Upper lobe of left lung (tissue), 4 donors: ENCODE data around the gene LGR5.

Experiments
- EP300 ChIP-seq, 4 donors: sonication (generic); formaldehyde crosslinking; IDR thresholded peaks; one replicate each; pipeline ENCODE4 v1.5.1; 2017; ENCODE audit warnings: antibody characterized with exemption in 4 of 4, control low read depth in 2 of 4
- POLR2A ChIP-seq, 4 donors: fragments of 450-650 bp; IDR thresholded peaks; one replicate each; pipeline ENCODE4 v1.5.1; 2016 to 2017; ENCODE audit warnings: antibody characterized with exemption in 4 of 4, mild to moderate bottlenecking in 2 of 4
- TF ChIP-seq, protein P1 (sequence below), 6 experiments: fragments of 450-650 bp in 4 of 6; fragments of 200-600 bp in 2 of 6; sonication (generic) in 2 of 6; IDR thresholded peaks; one replicate each; pipeline ENCODE4 v1.5.1; 2016 to 2019; ENCODE audit warnings: antibody characterized with exemption in 6 of 6

DNA sequence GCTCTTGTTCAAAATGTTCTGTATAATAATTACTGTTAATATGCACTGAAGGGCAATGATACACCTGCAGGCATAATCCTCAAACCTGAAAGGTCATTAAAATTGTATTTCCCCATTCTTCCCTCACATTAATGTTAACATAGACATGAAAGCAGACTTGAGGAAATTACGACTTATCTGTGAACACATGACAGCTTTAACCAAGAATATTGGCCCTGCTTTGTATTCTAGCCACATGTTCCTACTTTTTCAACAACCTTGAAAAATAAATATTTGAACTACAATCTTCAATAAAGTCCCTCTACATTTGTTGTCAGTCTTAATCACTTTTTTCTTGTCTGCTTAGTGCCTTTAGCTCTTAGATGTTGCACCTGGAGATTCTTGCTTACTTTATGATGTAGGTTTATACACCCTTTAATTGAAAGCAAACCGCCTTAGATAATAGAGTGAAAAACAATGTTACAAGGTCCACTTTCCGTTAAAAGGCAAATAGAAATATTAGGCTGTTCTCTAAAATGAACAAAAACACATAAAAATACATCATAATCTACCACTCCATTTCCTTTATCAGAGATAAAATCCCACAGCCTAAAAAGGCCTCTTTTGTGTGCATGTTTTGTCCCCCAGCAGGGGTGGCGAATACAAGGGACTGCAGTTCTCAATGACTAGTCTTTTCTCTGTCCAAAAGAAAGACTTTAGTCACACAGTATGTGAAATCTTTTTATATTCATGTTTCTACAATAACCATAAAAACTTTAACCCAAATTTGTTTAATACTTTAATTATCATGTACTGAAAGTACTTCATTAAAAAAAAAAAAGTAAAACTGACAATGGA, 168.1 kb downstream of the LGR5 start:
- TF ChIP-seq, protein P1, sequence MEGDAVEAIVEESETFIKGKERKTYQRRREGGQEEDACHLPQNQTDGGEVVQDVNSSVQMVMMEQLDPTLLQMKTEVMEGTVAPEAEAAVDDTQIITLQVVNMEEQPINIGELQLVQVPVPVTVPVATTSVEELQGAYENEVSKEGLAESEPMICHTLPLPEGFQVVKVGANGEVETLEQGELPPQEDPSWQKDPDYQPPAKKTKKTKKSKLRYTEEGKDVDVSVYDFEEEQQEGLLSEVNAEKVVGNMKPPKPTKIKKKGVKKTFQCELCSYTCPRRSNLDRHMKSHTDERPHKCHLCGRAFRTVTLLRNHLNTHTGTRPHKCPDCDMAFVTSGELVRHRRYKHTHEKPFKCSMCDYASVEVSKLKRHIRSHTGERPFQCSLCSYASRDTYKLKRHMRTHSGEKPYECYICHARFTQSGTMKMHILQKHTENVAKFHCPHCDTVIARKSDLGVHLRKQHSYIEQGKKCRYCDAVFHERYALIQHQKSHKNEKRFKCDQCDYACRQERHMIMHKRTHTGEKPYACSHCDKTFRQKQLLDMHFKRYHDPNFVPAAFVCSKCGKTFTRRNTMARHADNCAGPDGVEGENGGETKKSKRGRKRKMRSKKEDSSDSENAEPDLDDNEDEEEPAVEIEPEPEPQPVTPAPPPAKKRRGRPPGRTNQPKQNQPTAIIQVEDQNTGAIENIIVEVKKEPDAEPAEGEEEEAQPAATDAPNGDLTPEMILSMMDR (IDR thresholded peaks at IDR 0.05): no peak
- TF ChIP-seq POLR2A (IDR thresholded peaks at IDR 0.05): no peak
- TF ChIP-seq EP300 (IDR thresholded peaks at IDR 0.05): no peak
